DND-41 (cell line): Measurements from ENCODE around the gene GAGE12H.
"Not testable (repeated sequence)": the region's sequence is repeated elsewhere in the genome, so short reads cannot be mapped to it uniquely, and the experiment has no call there.

Experiments used
- EZH2 ChIP-seq: IDR thresholded peaks from 3 replicates; pipeline ENCODE4 v1.6.1; 2012; ENCODE audit warnings: borderline replicate concordance, low read depth, mild to moderate bottlenecking, moderate library complexity, low read length, inconsistent platforms; ENCODE audit not compliant: severe bottlenecking
- TF ChIP-seq, protein P1 (sequence below): IDR thresholded peaks from 2 replicates; pipeline ENCODE4 v1.5.1; 2012; ENCODE audit warnings: borderline replicate concordance, low read length, moderate library complexity, mild to moderate bottlenecking; ENCODE audit not compliant: poor library complexity, severe bottlenecking; ENCODE audit errors: extremely low read depth

DNA sequence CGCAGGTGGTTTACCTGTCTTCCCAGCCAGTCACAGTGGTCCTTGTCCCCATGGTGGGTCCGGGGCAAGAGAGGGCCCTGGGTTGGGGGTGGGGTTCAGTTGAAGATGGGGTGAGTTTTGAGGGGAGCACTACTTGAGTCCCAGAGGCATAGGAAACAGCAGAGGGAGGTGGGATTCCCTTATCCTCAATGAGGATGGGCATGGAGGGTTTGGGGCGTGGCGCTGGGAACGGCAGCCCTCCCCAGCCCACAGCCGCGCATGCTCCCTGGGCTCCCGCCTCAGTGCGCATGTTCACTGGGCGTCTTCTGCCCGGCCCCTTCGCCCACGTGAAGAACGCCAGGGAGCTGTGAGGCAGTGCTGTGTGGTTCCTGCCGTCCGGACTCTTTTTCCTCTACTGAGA lies 28.8 kb upstream of the GAGE12H start, which contains the start of gene GAGE12E:
- TF ChIP-seq, protein P1, sequence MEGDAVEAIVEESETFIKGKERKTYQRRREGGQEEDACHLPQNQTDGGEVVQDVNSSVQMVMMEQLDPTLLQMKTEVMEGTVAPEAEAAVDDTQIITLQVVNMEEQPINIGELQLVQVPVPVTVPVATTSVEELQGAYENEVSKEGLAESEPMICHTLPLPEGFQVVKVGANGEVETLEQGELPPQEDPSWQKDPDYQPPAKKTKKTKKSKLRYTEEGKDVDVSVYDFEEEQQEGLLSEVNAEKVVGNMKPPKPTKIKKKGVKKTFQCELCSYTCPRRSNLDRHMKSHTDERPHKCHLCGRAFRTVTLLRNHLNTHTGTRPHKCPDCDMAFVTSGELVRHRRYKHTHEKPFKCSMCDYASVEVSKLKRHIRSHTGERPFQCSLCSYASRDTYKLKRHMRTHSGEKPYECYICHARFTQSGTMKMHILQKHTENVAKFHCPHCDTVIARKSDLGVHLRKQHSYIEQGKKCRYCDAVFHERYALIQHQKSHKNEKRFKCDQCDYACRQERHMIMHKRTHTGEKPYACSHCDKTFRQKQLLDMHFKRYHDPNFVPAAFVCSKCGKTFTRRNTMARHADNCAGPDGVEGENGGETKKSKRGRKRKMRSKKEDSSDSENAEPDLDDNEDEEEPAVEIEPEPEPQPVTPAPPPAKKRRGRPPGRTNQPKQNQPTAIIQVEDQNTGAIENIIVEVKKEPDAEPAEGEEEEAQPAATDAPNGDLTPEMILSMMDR = not testable (repeated sequence)
- not testable (repeated sequence) for TF ChIP-seq EZH2
